HPDE6-E6E7 (cell line): ENCODE data around the gene ARHGEF26.

ENCODE experiments used
- DNase-seq: peaks from one replicate; pipeline ENCODE4 v3.0.0; 2011; ENCODE audit warnings: missing footprints; ENCODE audit errors: extremely low spot score

The ARHGEF26 gene

DNA sequence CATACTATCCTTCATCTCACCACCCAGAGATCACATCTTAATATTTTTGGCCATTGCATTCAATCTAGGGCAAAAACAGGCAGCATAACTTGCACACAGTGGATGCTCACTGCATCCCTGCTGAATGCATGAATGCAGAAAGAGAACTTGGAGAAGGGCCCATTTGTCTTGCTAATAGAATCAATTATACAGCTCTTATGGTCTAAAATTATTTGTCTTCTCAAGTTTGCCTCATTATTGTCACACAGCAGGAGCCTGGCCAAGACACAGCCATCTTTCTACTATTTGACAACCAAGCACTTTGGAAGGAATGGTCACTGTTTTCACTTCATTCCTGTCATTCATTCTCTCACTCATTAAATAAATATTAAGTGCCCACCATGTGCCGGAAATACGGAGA is 1.2 kb upstream of the ARHGEF26 start:
- no peak for DNase-seq

DNA sequence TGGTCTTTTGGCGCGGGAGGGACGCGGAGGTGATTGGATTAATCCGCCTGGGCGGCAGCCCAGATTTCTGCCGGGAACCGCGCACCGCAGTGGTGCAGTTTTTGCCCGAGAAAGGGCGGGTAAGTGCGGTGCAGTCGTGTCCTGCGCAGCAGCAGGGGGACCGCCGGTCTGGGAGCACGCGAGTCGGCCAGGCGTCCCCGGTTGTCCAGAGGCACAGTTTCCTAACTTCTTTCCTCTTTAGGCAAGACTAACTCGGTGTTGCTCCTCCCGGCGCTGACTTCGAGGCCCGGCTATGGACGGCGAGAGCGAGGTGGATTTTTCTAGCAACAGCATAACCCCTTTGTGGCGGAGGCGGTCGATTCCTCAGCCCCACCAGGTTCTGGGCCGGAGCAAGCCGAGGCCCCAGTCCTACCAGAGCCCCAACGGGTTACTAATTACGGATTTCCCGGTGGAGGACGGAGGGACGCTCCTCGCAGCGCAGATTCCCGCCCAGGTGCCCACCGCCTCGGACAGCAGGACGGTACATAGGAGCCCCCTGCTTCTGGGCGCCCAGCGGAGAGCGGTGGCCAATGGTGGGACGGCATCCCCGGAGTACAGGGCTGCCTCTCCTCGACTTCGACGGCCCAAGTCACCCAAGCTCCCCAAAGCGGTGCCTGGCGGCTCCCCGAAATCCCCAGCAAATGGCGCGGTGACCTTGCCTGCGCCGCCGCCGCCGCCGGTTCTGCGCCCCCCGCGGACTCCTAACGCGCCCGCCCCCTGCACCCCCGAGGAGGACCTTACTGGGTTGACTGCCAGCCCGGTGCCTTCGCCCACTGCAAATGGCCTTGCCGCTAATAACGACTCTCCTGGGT is 736 bp downstream of the ARHGEF26 start:
- peak; percentile 53 for DNase-seq

DNA sequence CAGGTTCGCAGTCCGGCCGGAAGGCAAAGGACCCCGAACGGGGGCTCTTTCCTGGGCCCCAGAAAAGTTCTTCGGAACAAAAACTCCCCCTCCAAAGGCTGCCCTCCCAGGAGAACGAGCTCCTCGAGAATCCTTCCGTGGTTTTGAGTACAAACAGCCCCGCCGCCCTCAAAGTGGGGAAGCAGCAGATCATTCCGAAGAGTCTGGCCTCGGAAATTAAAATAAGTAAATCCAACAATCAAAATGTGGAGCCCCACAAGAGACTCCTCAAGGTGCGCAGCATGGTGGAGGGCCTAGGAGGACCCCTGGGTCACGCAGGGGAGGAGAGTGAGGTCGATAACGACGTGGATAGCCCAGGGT is 1.3 kb downstream of the ARHGEF26 start:
- DNase-seq: no peak

DNA sequence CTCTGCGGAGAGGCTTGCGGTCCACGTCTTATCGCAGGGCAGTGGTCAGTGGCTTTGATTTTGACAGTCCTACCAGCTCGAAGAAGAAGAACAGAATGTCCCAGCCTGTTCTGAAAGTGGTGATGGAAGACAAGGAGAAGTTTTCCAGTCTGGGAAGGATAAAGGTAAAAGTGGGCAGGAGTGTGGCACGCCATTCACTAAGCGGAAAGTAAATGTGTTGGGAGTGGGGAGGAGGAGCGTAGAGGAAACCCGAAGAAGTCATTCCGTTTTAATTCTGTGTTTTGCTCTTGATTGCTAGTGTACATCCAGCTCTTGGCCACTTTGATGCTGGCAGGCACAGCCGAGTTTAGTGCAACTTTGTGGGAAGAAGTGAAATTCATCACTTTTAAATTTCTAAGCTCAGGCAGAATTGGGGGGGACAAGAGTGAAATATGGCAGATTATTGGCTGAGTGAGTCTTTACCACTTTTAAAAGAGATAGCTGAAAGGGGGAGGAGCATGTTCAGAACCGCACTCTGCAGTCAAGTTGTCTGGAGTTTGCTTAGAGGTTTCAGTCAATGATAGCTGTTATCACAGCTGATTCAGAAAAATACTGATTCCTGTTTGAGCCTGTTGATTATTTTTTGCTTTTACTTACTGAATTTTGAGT is 1.8 kb downstream of the ARHGEF26 start:
- no peak for DNase-seq

DNA sequence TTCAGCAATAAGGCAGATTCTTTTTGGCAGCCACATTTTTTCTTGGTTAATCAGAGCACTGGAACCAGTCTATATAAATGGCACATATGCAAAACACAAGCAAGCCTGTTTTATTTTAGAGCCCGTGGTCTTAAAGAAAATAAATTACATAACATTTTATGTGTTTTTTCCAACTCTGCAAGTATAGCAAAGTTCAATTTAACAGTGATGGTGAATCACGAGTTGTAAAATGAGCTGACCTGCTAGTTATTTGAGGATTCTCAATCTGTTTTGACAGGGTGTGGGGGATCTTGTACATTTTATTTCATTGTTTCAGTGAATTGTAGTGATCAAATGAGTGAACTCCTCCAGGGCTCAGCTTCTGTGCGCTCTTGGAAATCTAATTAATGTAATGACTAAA is 2.7 kb downstream of the ARHGEF26 start:
- no peak for DNase-seq

DNA sequence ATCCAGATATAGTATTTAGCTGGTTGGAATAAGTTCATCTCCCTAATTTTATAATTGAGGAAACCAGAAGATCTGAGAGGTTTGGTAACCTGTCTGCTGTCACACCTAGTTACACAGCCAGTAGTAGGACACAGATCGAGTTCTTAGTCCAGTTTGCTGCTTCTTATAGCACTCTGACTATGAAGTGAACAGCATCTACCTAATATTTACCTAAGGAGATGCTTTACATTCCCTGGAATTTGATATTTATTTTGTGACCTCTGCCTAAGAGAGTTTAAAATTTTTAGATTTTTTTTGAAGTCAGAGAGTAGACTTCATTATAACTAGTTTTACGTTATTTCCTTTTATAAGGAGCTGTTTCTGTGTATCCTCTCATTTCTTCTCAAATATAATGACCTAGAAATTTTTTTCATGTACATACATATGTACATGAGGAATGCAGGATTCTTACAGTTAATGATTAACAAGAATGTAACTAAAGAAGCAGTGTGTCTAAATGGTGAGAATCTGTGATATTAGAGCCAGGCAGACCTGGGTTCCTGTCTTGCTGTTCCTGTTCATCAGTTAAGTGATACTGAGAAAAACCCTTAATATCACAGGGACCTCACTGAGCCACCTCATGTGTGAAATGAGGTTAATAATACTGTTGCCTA is 4.3 kb downstream of the ARHGEF26 start:
- no peak for DNase-seq

DNA sequence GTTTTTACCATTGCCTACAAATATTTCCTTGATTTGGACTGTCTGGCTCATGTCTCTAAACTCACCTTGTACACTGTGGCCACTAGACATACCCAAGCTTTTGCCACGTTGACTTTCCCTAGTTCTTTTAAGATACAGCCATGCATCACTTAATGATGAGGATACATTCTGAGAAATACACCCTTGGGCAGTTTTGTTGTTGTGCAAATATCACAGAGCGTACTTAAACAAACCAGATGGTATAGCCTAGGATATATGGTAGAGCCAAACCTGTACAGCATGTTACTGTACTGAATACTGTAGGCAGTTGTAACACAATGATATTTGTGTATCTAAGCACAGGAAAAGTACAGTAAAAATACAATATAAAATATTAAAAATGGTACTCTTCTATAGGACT is 5.5 kb downstream of the ARHGEF26 start:
- no peak for DNase-seq

DNA sequence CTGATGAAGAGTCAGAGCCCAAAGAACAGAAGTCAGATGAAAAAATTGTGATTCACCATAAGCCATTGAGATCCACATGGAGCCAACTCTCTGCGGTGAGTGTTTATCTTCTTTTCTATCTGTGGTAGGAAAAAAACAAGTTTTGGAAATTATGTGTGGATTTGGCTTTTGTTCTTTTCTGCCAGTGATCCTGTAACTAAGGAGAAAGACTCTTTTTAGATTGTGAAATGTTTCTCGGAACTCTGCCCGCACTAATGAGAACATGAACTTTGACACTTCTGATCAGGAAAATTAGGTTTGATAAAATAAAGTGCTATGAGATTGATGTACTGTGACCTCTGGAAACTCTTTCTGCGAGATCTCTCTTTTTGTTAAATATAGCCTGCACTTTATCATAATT is 8.4 kb downstream of the ARHGEF26 start:
- DNase-seq: no peak

DNA sequence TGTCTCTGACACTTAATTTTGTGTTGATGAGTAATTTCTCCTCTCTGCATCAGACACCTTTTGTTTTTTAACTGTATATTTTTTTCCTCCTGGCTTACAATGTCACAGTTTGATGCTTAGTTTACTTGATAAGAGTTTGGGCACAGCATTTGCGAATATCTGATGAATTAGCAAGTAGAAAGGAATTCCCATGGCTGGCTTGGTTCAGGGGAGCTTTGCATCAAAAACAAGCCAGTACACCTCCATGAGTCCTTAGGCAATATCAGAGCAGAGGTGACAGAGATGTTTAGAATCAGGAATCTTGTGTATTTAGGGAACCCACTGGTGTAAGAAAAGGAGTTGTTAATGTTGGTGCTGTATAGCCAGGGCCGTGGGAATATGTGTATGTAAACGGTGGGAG is 9.3 kb downstream of the ARHGEF26 start:
- DNase-seq: no peak

DNA sequence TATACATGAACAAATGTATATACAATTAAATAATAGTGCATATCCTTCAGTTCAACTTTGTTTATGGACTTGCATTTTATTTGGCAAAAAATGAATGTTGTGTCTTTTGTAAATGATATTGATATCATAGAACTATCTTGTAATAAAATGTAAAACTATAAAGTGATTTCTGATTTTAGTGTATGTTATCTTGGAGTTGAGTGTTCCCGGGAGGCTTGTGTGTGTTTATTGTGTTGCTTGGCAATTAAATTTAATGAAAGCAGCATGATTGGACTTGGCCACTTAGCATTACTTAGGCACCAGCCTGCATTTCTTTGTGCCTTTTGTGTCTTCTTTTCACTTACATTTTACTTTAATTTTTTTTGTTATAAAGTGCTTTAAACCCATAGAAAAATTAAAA is 10.6 kb downstream of the ARHGEF26 start:
- DNase-seq: no peak

DNA sequence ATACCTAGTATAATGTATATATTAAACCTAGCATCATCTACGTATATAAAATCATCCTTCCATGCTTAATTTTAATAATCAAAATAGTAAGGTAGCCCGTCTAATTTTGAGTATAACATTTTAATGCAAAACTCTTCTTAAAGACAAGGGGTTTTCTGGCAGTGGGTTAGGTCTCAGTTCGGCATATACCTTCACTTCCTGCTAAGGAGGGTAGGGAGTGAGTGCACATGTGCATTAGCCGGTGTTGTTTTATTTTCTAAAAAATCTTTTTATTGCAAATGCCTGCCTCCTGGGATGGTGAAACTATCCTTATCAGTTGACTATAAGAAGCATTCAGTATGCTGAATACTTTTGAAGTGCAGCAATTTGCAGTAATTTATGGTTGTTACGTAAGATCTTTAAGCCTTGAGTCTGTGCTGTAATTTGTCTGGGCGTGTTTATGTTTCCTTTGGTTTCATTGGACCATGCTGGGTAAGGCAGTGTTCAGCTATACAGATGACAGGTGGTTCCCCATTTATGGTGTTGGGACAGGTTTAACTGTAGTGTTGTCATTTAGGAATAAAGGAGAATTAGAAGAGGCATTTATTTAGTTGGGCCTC is 11.7 kb downstream of the ARHGEF26 start:
- DNase-seq: no peak

DNA sequence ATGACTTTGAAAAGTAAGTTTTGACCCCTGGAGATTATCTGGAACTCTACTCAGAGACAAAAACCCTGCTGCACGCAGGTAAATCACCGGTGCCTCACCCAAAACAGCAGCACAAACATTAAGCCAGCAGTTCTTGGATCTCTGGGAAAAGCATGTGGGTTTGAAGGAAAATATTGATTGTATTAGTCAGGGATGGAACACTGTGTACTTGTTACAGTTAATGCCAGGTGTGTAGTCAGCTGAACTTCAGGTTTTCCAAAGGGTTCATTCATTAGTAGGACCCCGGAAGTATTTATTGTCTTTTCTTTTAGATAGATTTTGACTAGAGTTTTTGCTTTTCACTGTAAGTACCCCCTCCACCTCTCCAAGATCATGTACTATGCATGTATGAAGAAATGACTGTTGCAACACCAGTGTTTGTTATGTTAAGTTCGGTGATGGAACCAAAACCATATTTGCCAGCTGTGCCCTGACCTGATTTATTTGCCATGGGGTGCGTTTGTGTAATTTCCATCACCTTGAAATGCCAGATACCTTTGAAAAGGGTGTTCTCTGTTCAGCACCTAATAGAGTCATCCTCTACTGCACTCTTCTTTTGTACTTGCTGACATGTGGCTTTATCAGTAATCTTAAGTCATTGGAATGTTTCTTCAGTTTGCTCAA is 14.5 kb downstream of the ARHGEF26 start:
- no peak for DNase-seq

DNA sequence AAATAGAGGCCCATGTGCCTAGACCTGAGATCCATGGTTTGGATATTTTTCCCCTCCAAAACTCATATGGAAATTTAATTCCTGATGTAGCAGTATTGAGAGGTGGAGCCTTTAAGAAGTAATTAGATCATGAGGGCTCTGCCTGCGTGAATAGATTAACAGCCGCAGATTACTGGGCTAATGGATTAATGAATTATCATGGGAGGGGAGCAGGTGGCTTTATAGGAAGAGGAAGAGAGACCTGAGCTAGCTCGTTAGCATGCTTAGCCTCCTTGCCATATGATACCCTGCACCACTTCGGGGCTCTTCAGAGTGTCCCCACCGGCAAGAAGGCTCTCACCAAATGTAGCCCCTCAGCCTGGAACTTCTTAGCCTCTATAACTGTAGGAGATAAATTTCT is 15.8 kb downstream of the ARHGEF26 start:
- DNase-seq: no peak

DNA sequence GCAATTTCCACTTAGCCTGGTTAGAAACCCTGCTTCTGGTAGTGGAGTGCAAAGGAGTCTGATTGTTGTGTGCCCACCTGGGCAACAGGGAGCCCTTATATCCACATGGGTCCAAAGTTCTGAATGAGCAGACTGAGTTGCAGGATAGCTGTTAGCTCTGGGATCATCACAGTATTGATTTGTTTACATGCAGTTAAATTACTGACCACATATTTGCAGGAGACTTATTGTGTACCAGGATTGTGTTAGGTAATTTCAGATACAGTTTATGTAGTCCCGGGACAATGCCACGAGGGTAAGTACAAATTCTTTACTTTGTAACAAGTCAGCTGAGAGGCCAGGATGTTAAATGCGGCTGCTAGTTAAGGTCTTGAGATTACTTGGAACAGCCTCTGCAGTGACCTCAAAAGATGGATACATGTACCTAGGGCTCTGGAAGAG is 18.8 kb downstream of the ARHGEF26 start:
- no peak for DNase-seq

DNA sequence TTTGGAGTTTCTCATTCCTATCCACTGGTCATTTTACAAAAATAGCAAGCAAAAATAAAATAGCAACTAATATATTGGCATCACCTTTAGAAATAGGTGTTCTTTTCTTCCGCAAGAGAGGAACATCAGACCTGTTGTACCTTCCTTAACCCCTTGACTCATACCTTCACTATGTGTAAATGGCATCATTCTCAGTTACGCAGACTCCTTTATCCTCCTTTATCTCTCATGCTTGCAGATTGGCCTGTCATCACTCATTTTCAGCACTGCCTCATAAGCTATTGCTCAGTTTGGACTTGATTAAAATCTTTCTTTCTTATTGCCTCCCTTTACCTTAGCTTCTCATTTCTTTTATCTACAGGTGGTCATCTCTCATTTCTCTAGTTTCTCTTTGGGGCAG is 21.4 kb downstream of the ARHGEF26 start:
- DNase-seq: no peak

DNA sequence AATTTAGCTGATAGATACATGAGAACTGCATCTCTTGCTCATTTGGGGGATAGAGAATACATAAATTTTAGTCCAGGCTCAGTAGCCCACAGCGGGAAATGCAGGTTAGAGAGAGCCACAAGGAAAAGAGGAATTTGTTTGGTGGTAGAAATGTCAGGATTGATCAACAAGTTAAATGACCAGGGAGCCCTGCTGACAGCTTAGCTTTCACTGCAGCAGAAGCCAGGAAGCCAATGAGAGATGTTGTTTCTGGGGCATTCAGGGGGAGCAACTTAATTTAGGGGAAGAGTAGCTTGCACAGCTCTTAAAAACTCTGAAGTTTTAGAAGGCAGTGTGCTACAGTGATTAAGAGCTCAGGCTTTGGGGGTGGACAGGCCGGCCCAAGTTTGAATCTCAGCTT is 22.7 kb downstream of the ARHGEF26 start:
- DNase-seq: no peak

DNA sequence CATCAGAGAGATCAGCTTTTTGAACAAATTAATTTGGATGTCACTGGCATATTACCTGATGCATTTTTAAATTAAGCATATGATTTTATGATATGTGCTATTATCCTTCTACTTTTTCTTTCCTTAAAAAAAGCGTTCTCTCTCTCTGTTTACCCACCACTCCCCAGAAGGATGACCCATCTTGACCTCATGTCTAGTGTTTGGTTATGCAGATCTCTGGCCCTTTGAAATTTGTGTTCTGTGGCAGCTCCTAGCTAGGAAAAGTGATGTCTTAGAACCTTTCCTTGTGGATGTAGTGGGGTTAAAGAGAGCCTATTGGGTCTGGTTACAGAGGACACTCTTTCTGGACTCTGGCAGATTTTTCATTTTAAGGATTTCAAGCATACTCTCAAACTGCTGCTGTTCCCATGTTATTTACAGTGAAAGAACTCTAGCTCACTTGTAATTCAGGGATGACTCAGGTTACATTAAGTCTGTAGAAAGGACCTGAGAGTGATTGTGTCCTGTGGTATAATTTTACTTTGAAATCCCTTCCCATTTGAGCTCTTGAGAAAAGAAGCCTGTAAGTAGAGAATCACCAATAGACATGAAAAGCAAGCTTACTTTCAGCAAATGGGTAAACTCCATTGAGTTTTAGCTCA is 23.8 kb downstream of the ARHGEF26 start:
- no peak for DNase-seq

DNA sequence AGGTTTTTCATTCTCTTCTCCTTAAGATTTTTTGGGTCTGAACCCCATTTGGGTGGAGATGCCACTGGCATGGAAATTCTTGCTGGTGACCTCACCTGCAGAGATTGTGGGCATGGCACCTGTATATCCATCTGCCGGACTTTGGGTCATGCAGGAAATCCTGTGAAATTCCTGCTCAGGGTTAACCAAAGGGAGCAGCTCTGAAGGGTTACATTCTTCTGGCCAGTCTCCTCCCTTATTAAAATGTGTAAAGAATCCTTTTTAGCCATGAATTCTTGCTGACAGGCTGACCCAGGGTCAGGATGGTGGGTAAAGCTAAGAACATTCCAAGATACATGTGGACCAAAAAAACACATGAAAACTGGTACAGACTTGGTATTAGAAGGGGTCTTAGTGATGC is 27.4 kb downstream of the ARHGEF26 start:
- DNase-seq: no peak

DNA sequence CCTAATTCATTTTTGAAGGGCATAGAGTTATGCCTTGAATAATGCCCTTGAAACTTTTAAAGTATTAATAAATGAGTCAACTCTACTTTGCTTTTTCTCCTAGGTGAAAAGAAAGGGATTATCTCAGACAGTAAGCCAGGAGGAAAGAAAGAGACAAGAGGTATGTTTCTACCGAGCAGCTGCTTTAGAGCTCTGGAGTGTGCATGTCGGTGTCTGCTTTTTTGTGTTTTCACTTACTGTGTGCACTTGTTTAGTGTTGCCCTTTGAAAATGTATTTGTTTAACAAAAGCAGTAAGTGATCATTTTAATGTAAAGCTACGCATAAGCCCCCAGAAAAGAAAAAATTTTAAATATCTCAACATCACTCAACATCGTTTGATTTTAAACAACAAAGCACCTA is 28.1 kb downstream of the ARHGEF26 start:
- DNase-seq: no peak

DNA sequence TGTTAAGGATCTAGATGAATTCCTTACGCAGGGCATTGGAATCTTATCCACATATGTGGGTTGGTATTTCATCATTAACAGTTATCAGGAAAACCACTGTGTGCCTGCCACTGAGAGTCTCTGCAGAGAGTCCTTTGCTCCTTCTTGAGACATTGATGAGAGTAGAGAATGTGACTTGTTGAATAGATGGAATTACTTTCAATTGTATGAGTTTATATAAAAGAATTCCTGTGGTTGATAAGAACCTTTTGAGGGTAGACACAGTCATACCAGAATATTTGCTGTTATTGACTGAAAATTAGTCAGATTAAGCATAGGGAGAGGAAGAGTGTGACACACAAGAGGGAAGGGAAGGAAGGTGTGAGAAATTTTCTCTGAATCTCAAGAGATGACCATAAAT is 30.8 kb downstream of the ARHGEF26 start:
- DNase-seq: no peak

DNA sequence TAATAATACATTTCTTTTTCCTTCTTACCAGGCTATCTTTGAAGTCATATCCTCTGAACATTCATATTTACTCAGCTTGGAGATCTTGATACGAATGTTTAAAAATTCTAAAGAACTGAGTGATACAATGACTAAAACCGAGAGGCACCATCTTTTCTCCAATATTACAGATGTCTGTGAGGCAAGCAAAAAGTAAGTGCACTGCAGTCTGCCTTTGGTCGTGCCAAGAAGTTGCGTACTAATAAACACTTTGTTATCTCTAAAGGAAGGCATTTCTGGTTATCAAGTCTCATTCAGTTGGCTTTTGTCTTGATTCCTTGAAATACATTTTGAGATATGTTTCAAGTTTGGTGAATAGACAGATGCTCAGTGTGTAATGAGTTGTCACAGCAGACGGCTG is 31.6 kb downstream of the ARHGEF26 start:
- DNase-seq: no peak

DNA sequence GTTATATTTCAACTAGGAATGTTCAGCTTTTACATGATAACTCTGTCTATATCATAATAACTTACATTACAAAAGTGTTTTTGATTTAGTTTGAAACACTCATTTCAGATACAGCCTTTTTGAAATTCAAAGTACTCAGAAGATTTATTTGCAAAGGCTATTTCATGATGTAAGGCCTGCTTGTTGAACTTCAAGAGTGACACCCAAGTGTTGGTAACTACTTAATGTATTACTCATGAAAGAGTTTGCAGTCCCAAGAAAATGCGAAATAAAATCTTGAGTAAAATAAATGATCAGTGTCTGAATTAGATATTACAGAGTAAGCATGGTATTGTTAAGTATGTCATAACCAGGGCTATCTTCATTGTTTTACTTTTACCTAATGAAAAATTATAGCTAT is 35.3 kb downstream of the ARHGEF26 start:
- DNase-seq: no peak
